ENCODE data around the gene SGIP1. TPM values are rescaled to one million over a fixed set of nuclear protein-coding genes. Genes with fewer than 3 reads are reported as not detected.

SGIP1 gene
- total RNA-seq, 1 donor from 2014 or later, result 4.2 TPM

- no peaks in the 10 kb centered on the region for H3K4me1 ChIP-seq
- H3K36me3 Mint-ChIP-seq, result no peaks in the 10 kb centered on the region
- TF ChIP-seq CTCF (IDR thresholded peaks at IDR 0.05) (no peak), EZH2 (IDR thresholded peaks at IDR 0.05) (no peak), EZH2phosphoT487 (IDR thresholded peaks at IDR 0.05) (no peak)
- no peaks in the 10 kb centered on the region for H3K4me1 Mint-ChIP-seq
- no peaks in the 10 kb centered on the region for H3K36me3 ChIP-seq
- no peak for DNase-seq (ENCODE audit: low spot score)
- no peak overlapping the region for H2AFZ ChIP-seq (replicated peaks)
- H4K20me1 ChIP-seq (ENCODE audit: low read depth), result no peaks in the 10 kb centered on the region
- H3K27ac ChIP-seq, result no peak overlapping the region
- H3F3A ChIP-seq (ENCODE audit: low read depth), result no peaks in the 10 kb centered on the region
- H3K9me3 Mint-ChIP-seq, result no peaks in the 10 kb centered on the region
- no peaks in the 10 kb centered on the region for H3K27me3 Mint-ChIP-seq (ENCODE audit: insufficient read depth, low read depth)
- no peak overlapping the region for H3K4me3 ChIP-seq
- H3K27me3 ChIP-seq, result no peaks in the 10 kb centered on the region
- no peaks in the 10 kb centered on the region for H3K9me3 ChIP-seq (ENCODE audit: low read depth)
- H3K9ac ChIP-seq, result no peak overlapping the region
- H3K4me2 ChIP-seq, result no peak overlapping the region
- no peak overlapping the region for H3K4me3 Mint-ChIP-seq
- no peak overlapping the region for H3K27ac Mint-ChIP-seq
- H3K79me2 ChIP-seq (ENCODE audit: low read depth), result no peaks in the 10 kb centered on the region
These were observed 142.8 kb downstream of the SGIP1 start for GRCh38 chr1:66676613-66677298.

GRCh38 chr1:66678146-66678545 is 144.2 kb downstream of the SGIP1 start:
- no peak for TF ChIP-seq CTCF (IDR thresholded peaks at IDR 0.05)
- no peak for TF ChIP-seq EZH2 (IDR thresholded peaks at IDR 0.05)
- TF ChIP-seq EZH2phosphoT487 (IDR thresholded peaks at IDR 0.05), result no peak
- no peak overlapping the region for H3K4me3 ChIP-seq
- H3K9me3 ChIP-seq (ENCODE audit: low read depth), result no peaks in the 10 kb centered on the region
- Mint-ChIP-seq H3K27me3 (ENCODE audit: insufficient read depth, low read depth) (no peaks in the 10 kb centered on the region), H3K4me3 (no peak overlapping the region), H3K27ac (no peak overlapping the region), H3K4me1 (no peaks in the 10 kb centered on the region), H3K36me3 (no peaks in the 10 kb centered on the region), H3K9me3 (no peaks in the 10 kb centered on the region)
- no peaks in the 10 kb centered on the region for H3F3A ChIP-seq (ENCODE audit: low read depth)
- H3K9ac ChIP-seq, result no peak overlapping the region
- no peaks in the 10 kb centered on the region for H4K20me1 ChIP-seq (ENCODE audit: low read depth)
- H3K27me3 ChIP-seq, result no peaks in the 10 kb centered on the region
- no peaks in the 10 kb centered on the region for H3K4me1 ChIP-seq
- H2AFZ ChIP-seq (replicated peaks), result no peak overlapping the region
- no peaks in the 10 kb centered on the region for H3K79me2 ChIP-seq (ENCODE audit: low read depth)
- H3K36me3 ChIP-seq, result no peaks in the 10 kb centered on the region
- H3K4me2 ChIP-seq, result no peak overlapping the region
- DNase-seq (ENCODE audit: low spot score), result no peak
- no peak overlapping the region for H3K27ac ChIP-seq

GRCh38 chr1:66679140-66679539 is 145.2 kb downstream of the SGIP1 start:
- no peak overlapping the region for H3K27ac Mint-ChIP-seq
- Histone ChIP-seq H3K4me2 (no peak overlapping the region), H3K36me3 (no peaks in the 10 kb centered on the region), H3K79me2 (ENCODE audit: low read depth) (no peaks in the 10 kb centered on the region), H3K9ac (no peak overlapping the region), H2AFZ (replicated peaks) (no peak overlapping the region), H3K27ac (no peak overlapping the region), H3K9me3 (ENCODE audit: low read depth) (no peaks in the 10 kb centered on the region), H3K4me3 (no peak overlapping the region), H3K4me1 (no peaks in the 10 kb centered on the region), H3K27me3 (no peaks in the 10 kb centered on the region), H3F3A (ENCODE audit: low read depth) (no peaks in the 10 kb centered on the region), H4K20me1 (ENCODE audit: low read depth) (no peaks in the 10 kb centered on the region)
- H3K36me3 Mint-ChIP-seq, result no peaks in the 10 kb centered on the region
- H3K9me3 Mint-ChIP-seq, result no peaks in the 10 kb centered on the region
- no peak for DNase-seq (ENCODE audit: low spot score)
- no peaks in the 10 kb centered on the region for H3K4me1 Mint-ChIP-seq
- TF ChIP-seq CTCF (IDR thresholded peaks at IDR 0.05) (no peak), EZH2phosphoT487 (IDR thresholded peaks at IDR 0.05) (no peak), EZH2 (IDR thresholded peaks at IDR 0.05) (no peak)
- H3K27me3 Mint-ChIP-seq (ENCODE audit: insufficient read depth, low read depth), result no peaks in the 10 kb centered on the region
- no peak overlapping the region for H3K4me3 Mint-ChIP-seq

Measured in neural progenitor cell (in vitro differentiated cells).